HG03521 (cell line): ENCODE measurements around the gene NPHP4.
"Not testable (repeated sequence)": the region's sequence is repeated elsewhere in the genome, so short reads cannot be mapped to it uniquely, and the experiment has no call there.

ENCODE experiments used
- ATAC-seq: cut with Tn5 transposase; IDR thresholded peaks from one replicate; pipeline ENCODE4 v1.9.1; 2021; ENCODE audit warnings: mild to moderate bottlenecking, moderate library complexity; ENCODE audit not compliant: unreplicated experiment

NPHP4 gene

GRCh38 chr1:5936621-5937372 lies 55.4 kb downstream of the NPHP4 start:
- no peak for ATAC-seq

- ATAC-seq, result no peak
Measured at GRCh38 chr1:5936126-5936525, 56.1 kb downstream of the NPHP4 start.

GRCh38 chr1:5935026-5935425 lies 57.2 kb downstream of the NPHP4 start:
- ATAC-seq, result no peak

GRCh38 chr1:5934058-5934884 lies 58.0 kb downstream of the NPHP4 start:
- no peak for ATAC-seq

GRCh38 chr1:5933676-5934057 lies 58.6 kb downstream of the NPHP4 start:
- no peak for ATAC-seq

- no peak for ATAC-seq
Measured at GRCh38 chr1:5933050-5933449, 59.2 kb downstream of the NPHP4 start.

GRCh38 chr1:5928714-5929400 lies 63.4 kb downstream of the NPHP4 start:
- no peak for ATAC-seq

GRCh38 chr1:5927506-5928370 lies 64.5 kb downstream of the NPHP4 start:
- ATAC-seq, result no peak

GRCh38 chr1:5926686-5927435 lies 65.4 kb downstream of the NPHP4 start:
- ATAC-seq, result no peak

- ATAC-seq, result not testable (repeated sequence)
Measured at GRCh38 chr1:5922700-5923330, 69.4 kb downstream of the NPHP4 start.

- no peak for ATAC-seq
Measured at GRCh38 chr1:5921671-5922070, 70.6 kb downstream of the NPHP4 start.

GRCh38 chr1:5921129-5921528 lies 71.1 kb downstream of the NPHP4 start:
- ATAC-seq, result no peak

GRCh38 chr1:5920201-5920600 lies 72.0 kb downstream of the NPHP4 start:
- ATAC-seq, result no peak

GRCh38 chr1:5918275-5918649 lies 74.0 kb downstream of the NPHP4 start:
- ATAC-seq, result no peak

GRCh38 chr1:5917591-5918274 lies 74.5 kb downstream of the NPHP4 start:
- ATAC-seq, result no peak

- no peak for ATAC-seq
Measured at GRCh38 chr1:5917281-5917590, 75.0 kb downstream of the NPHP4 start.

GRCh38 chr1:5916572-5917280 lies 75.5 kb downstream of the NPHP4 start:
- ATAC-seq, result no peak
